NCI-H2196 (cell line): ENCODE results near the gene ACAN.

Source experiments
- DNase-seq: peaks from one replicate; lab custom pipeline; 2025; ENCODE audit not compliant: unreplicated experiment; lab: John Stamatoyannopoulos, UW

Gene ACAN

GRCh38 chr15:88876573-88876972 is 73.3 kb downstream of the ACAN start:
- DNase-seq = no peak

DNA sequence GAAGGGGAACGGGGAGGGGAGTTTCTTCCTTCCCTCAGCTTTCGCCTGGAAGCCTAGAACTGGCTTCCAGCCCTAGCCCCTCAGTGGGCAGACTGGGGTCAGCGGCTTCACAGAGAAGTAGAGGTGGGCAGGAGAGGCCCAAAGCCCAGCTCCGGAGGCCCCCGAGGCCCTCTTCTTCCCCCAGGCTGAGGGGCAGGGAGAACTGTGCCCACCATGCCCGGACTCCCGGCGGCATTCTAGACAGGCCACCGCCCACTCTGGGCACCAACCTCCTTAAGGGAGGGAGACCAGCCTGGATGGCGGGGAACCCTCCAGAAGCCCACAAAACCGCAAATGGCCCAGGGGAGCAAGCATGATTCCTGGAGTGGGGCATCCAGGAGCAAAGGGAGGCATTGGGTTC is 74.2 kb downstream of the ACAN start:
- DNase-seq = no peak

DNA sequence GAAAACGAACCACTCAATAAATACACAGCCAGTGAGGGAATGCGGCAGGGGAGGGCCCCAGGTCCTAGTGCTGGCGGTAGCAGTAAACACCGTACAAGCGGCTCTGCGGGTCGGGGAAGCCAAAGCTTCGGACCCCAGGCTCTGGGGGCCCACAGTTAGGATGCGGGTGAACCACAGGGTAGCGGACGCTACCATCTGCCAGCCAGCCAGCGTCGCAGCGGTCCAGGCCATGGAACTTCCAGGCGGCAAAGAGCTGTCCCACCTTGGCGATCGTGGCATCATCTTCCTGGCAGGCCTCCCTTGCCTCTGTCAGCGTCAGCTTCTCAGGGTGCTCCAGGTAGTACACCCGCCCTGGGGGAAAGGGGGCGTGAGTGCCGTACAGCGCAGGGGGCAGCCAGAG is 74.7 kb downstream of the ACAN start:
- no peak for DNase-seq

DNA sequence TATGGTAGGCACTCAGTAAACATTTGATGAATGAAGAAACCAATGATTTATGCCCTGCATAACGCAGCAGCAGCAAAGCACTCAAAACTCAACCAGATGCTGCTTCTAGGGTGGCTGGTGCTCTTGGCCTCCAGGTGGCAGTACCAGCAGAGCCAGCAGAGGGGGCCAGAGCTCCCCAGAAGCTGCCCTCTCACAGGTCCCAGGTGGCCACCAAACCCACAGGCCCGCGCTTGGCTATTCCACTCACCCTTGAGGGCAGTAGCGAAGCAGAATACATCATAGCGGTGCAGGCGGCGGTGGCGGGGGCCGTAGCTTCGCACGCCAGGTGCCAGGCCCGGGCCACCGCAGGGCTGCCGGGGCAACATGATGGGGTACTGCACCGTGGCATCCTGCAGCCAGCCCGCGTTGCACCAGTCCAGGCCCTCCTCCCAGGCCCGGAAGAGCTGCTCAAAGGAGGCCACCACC is 75.5 kb downstream of the ACAN start:
- peak; percentile 19 for DNase-seq

DNA sequence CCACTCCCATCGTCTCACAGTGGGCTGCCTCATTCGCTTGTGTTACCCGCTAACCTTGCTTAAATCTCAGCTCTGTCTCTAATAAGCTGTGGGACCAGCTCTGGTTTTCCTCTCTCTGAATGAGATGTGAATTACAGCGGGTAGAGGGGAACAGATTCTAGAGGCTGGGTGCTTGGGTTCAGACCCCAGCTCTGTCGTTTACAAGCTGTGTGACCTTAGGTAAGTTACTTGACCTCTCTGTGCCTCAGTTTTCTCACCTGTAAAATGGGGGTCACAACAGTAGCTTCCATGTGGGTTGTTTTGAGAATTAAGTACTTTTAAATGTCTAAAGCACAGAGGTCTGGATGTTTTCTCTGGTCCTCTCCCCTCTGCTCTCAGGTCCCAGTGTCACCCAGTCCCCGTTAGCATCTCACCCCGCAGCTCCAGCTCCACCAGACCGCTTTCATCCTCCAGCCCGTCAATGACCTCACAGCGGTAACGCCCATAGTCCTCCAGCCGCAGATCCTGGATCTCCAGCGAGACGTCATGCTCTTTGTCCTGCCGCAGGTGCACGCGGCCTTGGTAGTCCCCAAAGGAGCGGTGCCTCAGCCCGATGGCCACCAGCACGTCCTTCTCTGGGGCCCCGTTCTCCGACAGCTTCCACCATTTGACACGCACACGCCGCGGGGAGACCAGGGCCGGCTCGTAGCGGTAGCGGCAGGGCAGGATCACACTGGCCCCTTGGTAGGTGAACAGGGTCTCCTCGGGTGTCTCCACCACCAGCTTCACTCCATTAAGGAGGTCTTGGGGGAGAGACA is 77.9 kb downstream of the ACAN start:
- no peak for DNase-seq

DNA sequence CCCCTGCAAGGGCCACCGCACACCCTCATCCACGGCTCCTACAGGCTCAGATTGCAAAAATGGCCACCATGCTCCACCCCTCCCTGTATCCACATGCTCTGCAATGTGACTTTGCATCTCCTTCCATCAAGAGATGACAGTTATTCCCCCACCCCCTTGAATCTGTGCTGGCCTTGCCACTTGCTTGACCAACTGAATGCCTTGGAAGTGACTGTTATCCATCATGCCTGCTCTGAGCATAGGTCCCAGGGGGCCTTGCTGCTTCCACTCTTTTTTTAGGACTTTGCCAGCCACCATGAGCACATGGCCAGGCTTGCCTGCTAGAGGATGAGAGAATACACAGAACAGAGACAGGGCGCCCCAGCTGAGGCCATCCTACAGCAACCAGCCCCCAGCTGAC is 78.5 kb downstream of the ACAN start:
- no peak for DNase-seq

GRCh38 chr15:88882785-88883184 is 79.5 kb downstream of the ACAN start:
- no peak for DNase-seq

DNA sequence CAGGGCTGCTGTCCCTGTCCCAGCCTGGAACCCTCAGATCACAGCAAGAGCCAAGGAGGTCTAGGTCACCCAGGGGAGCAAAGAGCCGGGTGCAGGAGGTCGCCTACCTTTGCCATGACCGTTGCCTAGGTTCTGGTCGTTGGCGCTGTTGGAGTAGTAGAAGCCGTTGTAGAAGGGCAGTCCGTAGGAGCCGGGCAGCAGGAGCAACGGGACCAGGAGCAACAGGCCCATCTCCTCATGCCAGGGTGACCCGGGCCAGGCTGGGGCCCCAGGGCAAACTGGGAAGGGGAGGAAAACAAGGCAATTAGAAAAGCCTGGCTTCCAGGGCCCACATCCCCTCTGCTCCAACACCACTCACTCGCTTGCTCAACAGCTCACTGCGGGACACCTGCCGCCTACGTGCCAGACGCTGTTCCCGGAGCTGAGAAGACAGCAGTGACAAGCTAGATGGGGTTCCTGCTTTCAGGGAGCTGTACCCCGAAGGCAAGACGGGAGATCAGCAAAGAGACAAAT is 83.9 kb downstream of the ACAN start:
- no peak for DNase-seq

GRCh38 chr15:88888719-88889118 is 85.5 kb downstream of the ACAN start:
- DNase-seq = no peak

DNA sequence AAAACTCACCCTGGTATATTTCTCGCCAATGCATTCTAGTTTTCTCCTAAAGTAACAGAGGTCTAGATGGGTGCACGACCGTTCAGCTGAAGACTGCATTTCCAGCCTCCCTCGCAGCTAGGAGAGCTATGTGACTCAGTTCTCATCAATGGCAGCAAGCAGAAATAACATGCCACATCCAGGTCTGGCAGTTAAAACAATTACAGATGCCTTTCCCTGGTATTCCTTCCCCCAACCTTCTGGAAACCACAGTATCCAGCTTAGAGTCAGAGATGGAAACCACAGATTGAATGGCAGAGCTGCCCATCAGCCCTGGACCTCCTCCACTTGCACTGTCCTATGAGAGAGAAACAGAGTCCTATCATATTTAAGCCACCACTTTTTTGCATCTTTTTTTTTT is 87.3 kb downstream of the ACAN start:
- no peak for DNase-seq

DNA sequence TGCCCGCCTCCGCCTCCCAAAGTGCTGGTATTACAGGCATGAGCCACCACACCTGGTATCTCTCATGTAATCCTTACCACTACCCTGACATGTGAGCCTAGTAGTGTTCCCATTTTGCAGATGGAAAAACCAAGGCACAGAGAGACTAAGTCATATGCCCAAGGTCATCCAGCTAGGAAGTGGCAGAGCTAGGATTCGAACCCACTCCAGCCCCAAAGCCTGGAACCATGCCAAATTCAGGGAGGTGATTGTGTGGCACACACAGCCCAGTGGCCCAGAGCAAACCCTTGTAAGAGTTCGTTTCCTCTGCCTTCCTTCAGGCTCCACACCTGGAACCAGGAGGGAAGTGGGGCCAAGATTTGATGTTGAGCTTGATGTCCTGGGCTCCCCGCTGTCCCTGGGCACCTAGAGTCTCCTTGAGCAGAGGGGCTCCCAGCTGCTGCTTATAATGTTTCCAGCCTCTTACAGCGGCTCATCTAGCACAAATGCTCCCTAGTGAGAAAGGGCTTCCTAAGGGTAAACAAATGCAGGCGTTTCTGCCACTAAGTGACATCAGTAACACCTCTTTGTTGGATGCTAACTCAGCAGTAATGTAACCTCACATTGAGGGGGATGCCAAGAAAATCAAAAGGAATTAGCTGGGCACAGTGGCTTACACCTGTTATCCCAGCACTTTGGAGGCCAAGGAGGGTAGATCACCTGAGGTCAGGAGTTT is 88.5 kb downstream of the ACAN start:
- DNase-seq = no peak

DNA sequence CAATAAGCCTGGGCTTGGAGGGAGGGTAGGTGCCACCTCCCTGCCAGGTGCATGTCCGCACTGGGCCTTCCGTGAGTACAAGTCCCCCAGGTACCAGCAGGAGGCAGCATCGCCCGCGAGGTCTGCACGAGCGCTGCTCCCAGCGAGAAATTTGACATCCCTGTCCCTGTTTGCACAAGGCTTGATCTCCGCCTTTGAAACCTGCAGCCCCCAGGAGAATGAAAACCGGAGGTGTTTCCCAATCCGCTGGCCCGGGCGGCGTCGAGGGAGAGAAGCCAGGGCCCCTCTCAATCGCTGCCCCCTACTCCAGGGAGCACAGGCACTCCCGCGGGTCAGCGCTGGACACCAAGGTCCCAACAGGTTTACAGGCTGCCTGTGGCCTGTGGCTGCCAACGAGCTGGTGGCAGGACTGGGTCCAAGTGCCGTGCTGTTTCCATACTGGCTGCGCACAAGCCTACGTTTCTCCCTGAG is 91.1 kb downstream of the ACAN start:
- no peak for DNase-seq

DNA sequence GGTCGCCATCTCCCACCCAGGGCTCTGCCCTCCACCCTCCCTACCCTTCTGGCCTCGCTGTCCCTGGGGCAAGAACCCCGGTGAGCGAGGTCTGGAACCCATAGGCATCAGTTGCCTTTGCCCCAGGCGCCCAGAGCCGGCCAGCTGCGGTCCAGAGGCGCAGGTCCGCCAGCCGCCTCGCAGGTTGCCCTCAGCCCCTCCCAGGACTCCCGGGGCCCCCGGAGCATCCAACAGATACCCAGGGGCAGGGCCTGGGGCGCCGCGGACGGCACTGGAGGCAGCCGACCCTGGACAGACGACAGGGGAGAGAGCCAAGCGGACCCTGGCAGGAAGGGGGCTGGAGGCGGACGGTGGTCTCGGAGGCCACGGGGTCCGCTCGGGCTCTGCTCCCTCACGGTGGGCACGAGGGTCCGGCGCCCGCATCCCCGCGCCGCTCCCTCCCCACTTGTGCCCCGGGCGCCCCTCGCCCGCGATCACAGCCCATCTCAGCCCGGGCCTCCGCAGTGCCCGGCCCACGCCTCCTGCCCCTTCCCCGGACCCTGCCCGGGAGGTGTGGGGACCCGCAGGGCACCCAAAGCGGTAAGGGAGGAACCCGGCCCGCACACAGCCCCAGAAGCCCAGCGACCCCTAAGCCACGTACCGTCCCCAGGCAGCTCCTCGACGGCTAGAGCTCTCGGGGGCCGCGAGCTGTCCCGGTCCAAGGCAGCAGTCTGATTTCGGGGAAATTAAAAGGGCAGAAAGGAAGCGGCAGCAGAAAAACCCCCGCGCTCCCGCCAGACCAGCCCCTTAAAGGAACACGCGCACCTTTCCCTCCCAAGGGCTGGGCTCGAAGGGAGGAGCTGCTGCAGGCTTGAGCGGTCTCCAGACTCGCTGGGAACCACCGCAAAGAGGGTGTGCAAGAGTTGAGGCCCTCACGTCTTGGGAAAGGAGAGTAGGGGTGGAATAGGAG is 91.9 kb downstream of the ACAN start, which contains the start of gene HAPLN3:
Gene HAPLN3, minus strand, starts transcription at position 726 of the 949 bp plus-strand sequence. CDS start 8,246 bp downstream, outside the sequence.
- DNase-seq = no peak

DNA sequence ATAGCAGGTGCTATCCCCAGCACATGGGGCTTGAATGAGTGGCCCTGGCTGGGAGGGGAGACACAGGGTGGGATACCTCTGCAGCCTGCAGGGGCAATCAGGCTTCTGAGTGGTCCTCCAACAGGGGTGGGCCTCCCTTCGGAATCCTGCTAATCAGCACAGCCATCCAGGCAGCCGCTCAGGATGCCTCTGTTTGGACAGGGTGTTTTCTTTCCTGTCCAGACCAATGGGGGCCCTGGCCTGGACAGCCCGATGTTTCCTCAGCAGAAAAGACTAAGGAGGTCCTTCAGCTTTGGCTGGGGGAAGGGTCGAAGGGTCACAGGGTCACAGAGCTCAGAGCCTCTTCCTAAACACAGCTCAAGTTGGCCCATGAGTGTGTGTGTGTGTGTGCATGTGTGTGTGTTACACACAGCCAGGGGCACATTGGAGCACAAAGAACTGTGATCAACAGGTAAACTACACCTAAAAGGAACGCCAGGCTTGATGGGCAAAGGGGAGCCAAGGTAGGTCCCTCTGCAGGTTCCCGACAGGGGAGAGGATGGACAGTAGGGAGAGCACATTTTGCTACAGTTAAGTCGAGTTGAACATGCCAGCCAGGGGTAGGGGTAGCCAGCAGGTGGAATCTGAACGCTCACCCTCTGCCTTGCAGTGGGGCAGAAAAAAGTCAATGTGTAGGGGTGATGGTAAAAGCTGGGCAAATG is 93.2 kb downstream of the ACAN start:
- no peak for DNase-seq

DNA sequence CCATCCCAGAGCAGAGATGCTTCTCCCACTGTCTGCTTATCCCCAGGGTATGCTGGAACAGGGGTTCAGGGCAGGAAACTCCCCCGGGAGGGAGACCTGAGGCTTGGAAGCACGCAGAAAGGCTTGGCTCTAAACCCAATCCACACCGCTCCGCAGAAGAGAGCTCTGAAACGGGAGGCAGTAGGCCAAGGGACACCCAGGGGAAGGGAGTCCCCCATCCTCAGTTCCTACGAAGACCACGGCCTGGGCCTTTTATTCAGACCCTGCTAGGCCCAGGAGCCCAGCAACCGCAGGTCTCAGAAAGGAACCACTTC is 93.9 kb downstream of the ACAN start:
- no peak for DNase-seq

- DNase-seq = peak; percentile 54
These were observed 94.4 kb downstream of the ACAN start for GRCh38 chr15:88897456-88898194.

DNA sequence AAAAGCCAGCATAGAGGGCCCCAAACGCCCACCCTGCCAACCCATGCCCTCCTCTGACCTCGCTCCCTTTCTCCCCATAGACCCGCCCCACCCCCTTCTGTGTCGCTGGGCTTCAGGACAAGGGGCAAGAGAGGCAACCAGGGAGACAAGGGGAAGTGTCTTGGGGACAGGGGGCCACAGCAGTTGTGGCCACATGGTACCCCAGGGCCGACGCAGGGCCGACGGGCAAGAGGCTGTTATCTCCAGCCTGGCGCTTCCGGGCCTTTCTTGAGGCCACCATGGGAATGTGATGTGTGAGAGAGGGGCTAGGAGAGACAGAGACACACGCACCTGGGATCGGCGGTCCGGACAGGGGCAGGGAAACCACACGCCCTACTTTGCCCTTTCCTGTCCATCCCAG is 95.5 kb downstream of the ACAN start:
- no peak for DNase-seq

DNA sequence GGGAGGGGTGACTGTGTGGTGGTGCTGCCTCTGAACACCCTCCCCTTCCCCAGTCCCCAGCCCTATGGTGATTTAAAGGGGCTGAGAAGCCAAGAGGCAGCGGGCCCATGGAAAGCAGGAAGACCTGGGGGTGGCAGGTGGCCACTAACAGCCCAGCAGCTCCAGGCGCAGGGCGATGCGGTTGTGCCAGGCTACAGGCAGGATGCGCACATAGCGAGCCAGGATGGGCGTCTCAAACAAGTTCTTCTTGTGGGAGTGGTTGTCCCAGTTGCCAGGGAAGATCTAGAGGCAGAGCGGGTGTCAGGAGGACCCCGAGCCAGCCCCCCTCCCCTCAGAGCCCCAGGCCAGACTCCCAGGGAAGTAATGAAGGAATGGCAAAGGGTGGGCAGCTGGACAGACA is 96.0 kb downstream of the ACAN start:
- DNase-seq = no peak

GRCh38 chr15:88900309-88900981 is 97.2 kb downstream of the ACAN start:
- no peak for DNase-seq
